HG03460 (cell line): Measurements from ENCODE around the gene ANKRD24.
"Not testable (repeated sequence)": the region's sequence is repeated elsewhere in the genome, so short reads cannot be mapped to it uniquely, and the experiment has no call there.

Source experiments
- ATAC-seq: cut with Tn5 transposase; IDR thresholded peaks from one replicate; pipeline ENCODE4 v1.9.1; 2021; ENCODE audit not compliant: unreplicated experiment

Gene ANKRD24

GRCh38 chr19:4267101-4267900, 84.8 kb downstream of the ANKRD24 start:
- no peak for ATAC-seq

GRCh38 chr19:4267901-4268815, 85.7 kb downstream of the ANKRD24 start:
- ATAC-seq = no peak

GRCh38 chr19:4268816-4269430, 86.4 kb downstream of the ANKRD24 start:
- ATAC-seq = no peak

- ATAC-seq = no peak
Observed at GRCh38 chr19:4272894-4273293, 90.4 kb downstream of the ANKRD24 start.

GRCh38 chr19:4274321-4274686, 91.8 kb downstream of the ANKRD24 start:
- ATAC-seq = not testable (repeated sequence)
